DND-41 (cell line): ENCODE measurements around the gene OR9A2.

Experiments used
- ATAC-seq: fragments of 200-7000 bp; cut with Tn5 transposase; 3 replicates; pipeline ENCODE4 v1.9.1; 2021; ENCODE audit warnings: low read depth; ENCODE audit not compliant: insufficient read depth
- DNase-seq: peaks from one replicate; pipeline ENCODE4 v3.0.0-alpha.2; 2020
- H2AFZ ChIP-seq: 2 replicates; pipeline ENCODE4 v1.6.0; 2012; ENCODE audit warnings: low read depth, low read length
- H3K27ac ChIP-seq: 2 replicates; pipeline ENCODE4 v1.5.1; 2012; ENCODE audit warnings: low read length, inconsistent platforms
- H3K27me3 ChIP-seq: fragments of 200-600 bp; sonication (generic); 2 replicates; pipeline ENCODE4 v1.6.0; 2012; ENCODE audit warnings: low read length, mild to moderate bottlenecking, inconsistent platforms; ENCODE audit not compliant: insufficient read depth, poor library complexity
- H3K36me3 ChIP-seq: 2 replicates; pipeline ENCODE4 v1.5.1; 2012; ENCODE audit warnings: low read length, inconsistent platforms; ENCODE audit not compliant: insufficient read depth
- H3K4me1 ChIP-seq: 2 replicates; pipeline ENCODE4 v1.5.1; 2012; ENCODE audit warnings: mild to moderate bottlenecking, low read length; ENCODE audit not compliant: insufficient read depth
- H3K4me2 ChIP-seq: 2 replicates; pipeline ENCODE4 v1.6.0; 2012; ENCODE audit warnings: mild to moderate bottlenecking, moderate library complexity, low read length, inconsistent platforms; ENCODE audit not compliant: insufficient read depth
- H3K4me3 ChIP-seq, 2 experiments: fragments of 200-600 bp in 1 of 2; shearing (Covaris generic) in 1 of 2; 2 replicates each; pipeline ENCODE4 v1.5.1; 2012 to 2016; ENCODE audit warnings: inconsistent platforms in 2 of 2, low read length in 2 of 2, mild to moderate bottlenecking in 2 of 2, low read depth in 1 of 2, moderate library complexity in 1 of 2
- H3K79me2 ChIP-seq: 2 replicates; pipeline ENCODE4 v1.6.0; 2012; ENCODE audit warnings: low read length, inconsistent platforms; ENCODE audit not compliant: insufficient read depth
- H3K9ac ChIP-seq: 2 replicates; pipeline ENCODE4 v1.6.0; 2012; ENCODE audit warnings: low read depth, mild to moderate bottlenecking, inconsistent platforms, low read length, moderate library complexity
- H3K9me3 ChIP-seq: 2 replicates; pipeline ENCODE4 v1.5.1; 2012; ENCODE audit warnings: low read length, moderate library complexity, mild to moderate bottlenecking, inconsistent platforms; ENCODE audit not compliant: insufficient read depth, severe bottlenecking
- H4K20me1 ChIP-seq: 2 replicates; pipeline ENCODE4 v1.6.0; 2012; ENCODE audit warnings: low read length; ENCODE audit not compliant: insufficient read depth
- CTCF ChIP-seq: IDR thresholded peaks from 2 replicates; pipeline ENCODE4 v1.5.1; 2012; ENCODE audit warnings: borderline replicate concordance, low read length, moderate library complexity, mild to moderate bottlenecking; ENCODE audit not compliant: poor library complexity, severe bottlenecking; ENCODE audit errors: extremely low read depth
- EZH2 ChIP-seq: IDR thresholded peaks from 3 replicates; pipeline ENCODE4 v1.6.1; 2012; ENCODE audit warnings: borderline replicate concordance, low read depth, mild to moderate bottlenecking, moderate library complexity, low read length, inconsistent platforms; ENCODE audit not compliant: severe bottlenecking

OR9A2 gene

GRCh38 chr7:143002106-143002505 is 24.8 kb downstream of the OR9A2 start:
- H4K20me1 ChIP-seq = no peaks in the 10 kb centered on the region
- H3K79me2 ChIP-seq = no peaks in the 10 kb centered on the region
- TF ChIP-seq EZH2 (no peak), CTCF (peak; percentile 57)
- H2AFZ ChIP-seq = no peak overlapping the region
- ATAC-seq (no peak), DNase-seq (peak; percentile 20)
- H3K4me1 ChIP-seq = peaks cover 32% of the 10 kb centered on the region
- no peak overlapping the region for H3K27ac ChIP-seq
- no peak overlapping the region for H3K4me3 ChIP-seq
- no peak overlapping the region for H3K4me2 ChIP-seq
- H3K36me3 ChIP-seq = no peaks in the 10 kb centered on the region
- no peaks in the 10 kb centered on the region for H3K27me3 ChIP-seq
- H3K9ac ChIP-seq = no peak overlapping the region
- H3K9me3 ChIP-seq = peaks cover 5% of the 10 kb centered on the region

GRCh38 chr7:143000648-143001047 is 26.3 kb downstream of the OR9A2 start:
- H3K4me2 ChIP-seq = no peak overlapping the region
- no peak overlapping the region for H3K4me3 ChIP-seq
- H3K36me3 ChIP-seq = no peaks in the 10 kb centered on the region
- H3K79me2 ChIP-seq = no peaks in the 10 kb centered on the region
- no peaks in the 10 kb centered on the region for H4K20me1 ChIP-seq
- no peak overlapping the region for H3K27ac ChIP-seq
- H2AFZ ChIP-seq = no peak overlapping the region
- ATAC-seq = no peak
- no peak overlapping the region for H3K9ac ChIP-seq
- H3K27me3 ChIP-seq = no peaks in the 10 kb centered on the region
- no peak for TF ChIP-seq CTCF
- no peak for TF ChIP-seq EZH2
- peaks cover 5% of the 10 kb centered on the region for H3K9me3 ChIP-seq
- H3K4me1 ChIP-seq = peaks cover 26% of the 10 kb centered on the region
- no peak for DNase-seq

- TF ChIP-seq CTCF (no peak), EZH2 (no peak)
- DNase-seq = no peak
- no peak for ATAC-seq
- Histone ChIP-seq H3K4me3 (no peak overlapping the region), H3K9me3 (peaks cover 5% of the 10 kb centered on the region), H3K79me2 (no peaks in the 10 kb centered on the region), H3K27ac (no peak overlapping the region), H4K20me1 (no peaks in the 10 kb centered on the region), H3K4me2 (no peak overlapping the region), H3K4me1 (peaks cover 21% of the 10 kb centered on the region), H3K9ac (no peak overlapping the region), H2AFZ (no peak overlapping the region), H3K27me3 (no peaks in the 10 kb centered on the region), H3K36me3 (no peaks in the 10 kb centered on the region)
Measured at GRCh38 chr7:142999793-143000192, 27.1 kb downstream of the OR9A2 start.

GRCh38 chr7:142998966-142999365 is 28.0 kb downstream of the OR9A2 start:
- no peak overlapping the region for H3K9ac ChIP-seq

More at GRCh38 chr7:142998966-142999365, 28.0 kb downstream of the OR9A2 start:
- no peak for DNase-seq
- no peaks in the 10 kb centered on the region for H3K79me2 ChIP-seq
- TF ChIP-seq CTCF = no peak
- no peak for TF ChIP-seq EZH2
- H3K4me1 ChIP-seq = peaks cover 17% of the 10 kb centered on the region
- H3K4me3 ChIP-seq = no peak overlapping the region
- no peaks in the 10 kb centered on the region for H4K20me1 ChIP-seq
- H3K9me3 ChIP-seq = peaks cover 5% of the 10 kb centered on the region
- H3K27me3 ChIP-seq = no peaks in the 10 kb centered on the region
- no peaks in the 10 kb centered on the region for H3K36me3 ChIP-seq
- no peak overlapping the region for H3K27ac ChIP-seq
- ATAC-seq = no peak
- H2AFZ ChIP-seq = no peak overlapping the region
- no peak overlapping the region for H3K4me2 ChIP-seq
